ENCODE data around the gene CPT1B.

DNA sequence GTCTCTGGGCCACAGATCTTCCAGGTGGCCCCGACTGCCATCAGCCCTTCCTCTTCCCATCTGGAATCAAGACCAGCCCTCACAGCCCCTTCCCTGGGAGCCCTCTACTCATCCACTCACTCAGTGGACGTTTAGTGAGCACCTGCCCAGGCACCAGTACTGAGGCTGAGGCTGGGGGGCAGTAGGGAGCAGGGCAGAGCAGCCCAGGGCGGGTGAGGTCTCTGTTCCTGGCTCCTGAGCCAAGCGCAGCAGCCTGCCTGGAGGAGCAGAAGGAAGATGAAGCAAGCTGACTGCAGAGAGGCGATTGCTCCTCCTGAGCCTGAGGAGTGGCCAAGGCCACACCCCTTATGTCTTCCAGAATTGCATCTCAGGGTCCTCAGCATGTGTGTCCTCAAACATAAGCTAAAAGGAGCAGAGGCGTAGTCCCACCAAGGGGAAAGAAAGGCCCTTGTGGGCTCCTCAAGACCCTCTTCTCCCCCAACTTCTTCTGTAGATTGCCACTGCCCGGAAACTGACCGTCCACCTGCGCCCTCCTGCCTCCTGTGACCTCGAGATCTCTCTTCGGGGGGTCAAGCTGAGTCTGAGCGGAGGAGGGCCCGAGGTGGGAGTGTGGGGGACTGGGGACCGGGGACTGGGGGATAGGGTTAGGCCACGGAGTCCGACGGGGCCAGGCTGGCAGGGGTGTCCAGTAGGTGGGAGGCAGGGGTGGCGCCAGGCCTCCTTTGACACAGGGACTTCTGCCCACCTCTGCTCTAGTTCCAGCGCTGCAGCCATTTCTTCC lies 28.1 kb upstream of the CPT1B start:
- TF ChIP-seq, protein P1, sequence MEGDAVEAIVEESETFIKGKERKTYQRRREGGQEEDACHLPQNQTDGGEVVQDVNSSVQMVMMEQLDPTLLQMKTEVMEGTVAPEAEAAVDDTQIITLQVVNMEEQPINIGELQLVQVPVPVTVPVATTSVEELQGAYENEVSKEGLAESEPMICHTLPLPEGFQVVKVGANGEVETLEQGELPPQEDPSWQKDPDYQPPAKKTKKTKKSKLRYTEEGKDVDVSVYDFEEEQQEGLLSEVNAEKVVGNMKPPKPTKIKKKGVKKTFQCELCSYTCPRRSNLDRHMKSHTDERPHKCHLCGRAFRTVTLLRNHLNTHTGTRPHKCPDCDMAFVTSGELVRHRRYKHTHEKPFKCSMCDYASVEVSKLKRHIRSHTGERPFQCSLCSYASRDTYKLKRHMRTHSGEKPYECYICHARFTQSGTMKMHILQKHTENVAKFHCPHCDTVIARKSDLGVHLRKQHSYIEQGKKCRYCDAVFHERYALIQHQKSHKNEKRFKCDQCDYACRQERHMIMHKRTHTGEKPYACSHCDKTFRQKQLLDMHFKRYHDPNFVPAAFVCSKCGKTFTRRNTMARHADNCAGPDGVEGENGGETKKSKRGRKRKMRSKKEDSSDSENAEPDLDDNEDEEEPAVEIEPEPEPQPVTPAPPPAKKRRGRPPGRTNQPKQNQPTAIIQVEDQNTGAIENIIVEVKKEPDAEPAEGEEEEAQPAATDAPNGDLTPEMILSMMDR (IDR thresholded peaks at IDR 0.05), result no peak
- TF ChIP-seq POLR2A (IDR thresholded peaks at IDR 0.05) (no peak), POLR2AphosphoS5 (IDR thresholded peaks at IDR 0.05) (no peak), EP300 (IDR thresholded peaks at IDR 0.05) (no peak)
